DND-41 (cell line): ENCODE data around the gene MRFAP1.

Source experiments
- ATAC-seq: fragments of 200-7000 bp; cut with Tn5 transposase; 3 replicates; pipeline ENCODE4 v1.9.1; 2021; ENCODE audit warnings: low read depth; ENCODE audit not compliant: insufficient read depth
- DNase-seq: peaks from one replicate; pipeline ENCODE4 v3.0.0-alpha.2; 2020
- H2AFZ ChIP-seq: 2 replicates; pipeline ENCODE4 v1.6.0; 2012; ENCODE audit warnings: low read depth, low read length
- H3K27ac ChIP-seq: 2 replicates; pipeline ENCODE4 v1.5.1; 2012; ENCODE audit warnings: low read length, inconsistent platforms
- H3K27me3 ChIP-seq: fragments of 200-600 bp; sonication (generic); 2 replicates; pipeline ENCODE4 v1.6.0; 2012; ENCODE audit warnings: low read length, mild to moderate bottlenecking, inconsistent platforms; ENCODE audit not compliant: insufficient read depth, poor library complexity
- H3K36me3 ChIP-seq: 2 replicates; pipeline ENCODE4 v1.5.1; 2012; ENCODE audit warnings: low read length, inconsistent platforms; ENCODE audit not compliant: insufficient read depth
- H3K4me1 ChIP-seq: 2 replicates; pipeline ENCODE4 v1.5.1; 2012; ENCODE audit warnings: mild to moderate bottlenecking, low read length; ENCODE audit not compliant: insufficient read depth
- H3K4me2 ChIP-seq: 2 replicates; pipeline ENCODE4 v1.6.0; 2012; ENCODE audit warnings: mild to moderate bottlenecking, moderate library complexity, low read length, inconsistent platforms; ENCODE audit not compliant: insufficient read depth
- H3K4me3 ChIP-seq, 2 experiments: fragments of 200-600 bp in 1 of 2; shearing (Covaris generic) in 1 of 2; 2 replicates each; pipeline ENCODE4 v1.5.1; 2012 to 2016; ENCODE audit warnings: inconsistent platforms in 2 of 2, low read length in 2 of 2, mild to moderate bottlenecking in 2 of 2, low read depth in 1 of 2, moderate library complexity in 1 of 2
- H3K79me2 ChIP-seq: 2 replicates; pipeline ENCODE4 v1.6.0; 2012; ENCODE audit warnings: low read length, inconsistent platforms; ENCODE audit not compliant: insufficient read depth
- H3K9ac ChIP-seq: 2 replicates; pipeline ENCODE4 v1.6.0; 2012; ENCODE audit warnings: low read depth, mild to moderate bottlenecking, inconsistent platforms, low read length, moderate library complexity
- H3K9me3 ChIP-seq: 2 replicates; pipeline ENCODE4 v1.5.1; 2012; ENCODE audit warnings: low read length, moderate library complexity, mild to moderate bottlenecking, inconsistent platforms; ENCODE audit not compliant: insufficient read depth, severe bottlenecking
- H4K20me1 ChIP-seq: 2 replicates; pipeline ENCODE4 v1.6.0; 2012; ENCODE audit warnings: low read length; ENCODE audit not compliant: insufficient read depth
- EZH2 ChIP-seq: IDR thresholded peaks from 3 replicates; pipeline ENCODE4 v1.6.1; 2012; ENCODE audit warnings: borderline replicate concordance, low read depth, mild to moderate bottlenecking, moderate library complexity, low read length, inconsistent platforms; ENCODE audit not compliant: severe bottlenecking
- TF ChIP-seq, protein P1 (sequence below): IDR thresholded peaks from 2 replicates; pipeline ENCODE4 v1.5.1; 2012; ENCODE audit warnings: borderline replicate concordance, low read length, moderate library complexity, mild to moderate bottlenecking; ENCODE audit not compliant: poor library complexity, severe bottlenecking; ENCODE audit errors: extremely low read depth

The MRFAP1 gene

DNA sequence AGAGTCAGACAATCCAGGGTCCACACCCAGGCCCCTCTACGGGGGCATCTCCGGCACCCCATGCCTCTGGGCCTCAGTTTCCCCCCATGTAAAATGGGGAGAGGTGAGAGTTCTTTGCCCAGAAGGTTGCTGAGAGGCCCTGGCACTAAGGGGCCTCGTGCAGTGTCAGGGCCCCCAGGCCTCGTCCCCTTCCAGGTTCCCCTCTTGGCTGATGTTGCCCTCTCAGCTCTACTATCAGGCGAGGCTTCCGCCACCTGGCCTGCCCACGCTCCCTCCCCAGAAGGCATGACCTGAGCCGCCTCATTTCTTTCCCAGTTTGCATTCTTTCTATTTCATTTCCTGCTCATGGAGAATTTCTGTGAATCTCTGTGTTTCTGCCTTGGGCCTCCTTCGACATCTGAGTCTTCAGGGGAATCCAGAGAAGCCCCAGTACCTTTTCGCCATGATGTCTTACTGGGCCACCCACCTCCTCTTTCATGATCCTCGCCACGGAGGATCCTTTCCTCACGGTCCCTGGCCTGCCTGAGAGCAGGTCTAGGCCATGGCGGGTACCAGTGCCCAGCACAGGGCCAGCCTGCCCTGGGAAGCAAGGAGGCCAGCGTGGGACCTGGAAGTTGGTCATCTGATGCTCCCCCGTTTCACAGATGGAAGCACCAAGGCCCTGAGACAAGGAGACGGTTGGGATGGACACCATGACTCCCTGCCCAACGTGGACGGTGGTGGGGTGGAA lies 21.9 kb upstream of the MRFAP1 start:
- Histone ChIP-seq H2AFZ (no peak overlapping the region), H3K4me1 (no peaks in the 10 kb centered on the region), H3K27me3 (no peaks in the 10 kb centered on the region), H3K79me2 (peaks cover 3% of the 10 kb centered on the region; the same call in 1 of the 2 replicates), H3K4me2 (no peak overlapping the region), H3K27ac (no peak overlapping the region), H3K4me3 (no peak overlapping the region), H4K20me1 (peaks cover 11% of the 10 kb centered on the region), H3K9me3 (no peaks in the 10 kb centered on the region), H3K9ac (no peak overlapping the region), H3K36me3 (peaks cover 58% of the 10 kb centered on the region)
- TF ChIP-seq, protein P1, sequence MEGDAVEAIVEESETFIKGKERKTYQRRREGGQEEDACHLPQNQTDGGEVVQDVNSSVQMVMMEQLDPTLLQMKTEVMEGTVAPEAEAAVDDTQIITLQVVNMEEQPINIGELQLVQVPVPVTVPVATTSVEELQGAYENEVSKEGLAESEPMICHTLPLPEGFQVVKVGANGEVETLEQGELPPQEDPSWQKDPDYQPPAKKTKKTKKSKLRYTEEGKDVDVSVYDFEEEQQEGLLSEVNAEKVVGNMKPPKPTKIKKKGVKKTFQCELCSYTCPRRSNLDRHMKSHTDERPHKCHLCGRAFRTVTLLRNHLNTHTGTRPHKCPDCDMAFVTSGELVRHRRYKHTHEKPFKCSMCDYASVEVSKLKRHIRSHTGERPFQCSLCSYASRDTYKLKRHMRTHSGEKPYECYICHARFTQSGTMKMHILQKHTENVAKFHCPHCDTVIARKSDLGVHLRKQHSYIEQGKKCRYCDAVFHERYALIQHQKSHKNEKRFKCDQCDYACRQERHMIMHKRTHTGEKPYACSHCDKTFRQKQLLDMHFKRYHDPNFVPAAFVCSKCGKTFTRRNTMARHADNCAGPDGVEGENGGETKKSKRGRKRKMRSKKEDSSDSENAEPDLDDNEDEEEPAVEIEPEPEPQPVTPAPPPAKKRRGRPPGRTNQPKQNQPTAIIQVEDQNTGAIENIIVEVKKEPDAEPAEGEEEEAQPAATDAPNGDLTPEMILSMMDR, result no peak
- TF ChIP-seq EZH2, result no peak
- no peak for ATAC-seq
- DNase-seq, result no peak

DNA sequence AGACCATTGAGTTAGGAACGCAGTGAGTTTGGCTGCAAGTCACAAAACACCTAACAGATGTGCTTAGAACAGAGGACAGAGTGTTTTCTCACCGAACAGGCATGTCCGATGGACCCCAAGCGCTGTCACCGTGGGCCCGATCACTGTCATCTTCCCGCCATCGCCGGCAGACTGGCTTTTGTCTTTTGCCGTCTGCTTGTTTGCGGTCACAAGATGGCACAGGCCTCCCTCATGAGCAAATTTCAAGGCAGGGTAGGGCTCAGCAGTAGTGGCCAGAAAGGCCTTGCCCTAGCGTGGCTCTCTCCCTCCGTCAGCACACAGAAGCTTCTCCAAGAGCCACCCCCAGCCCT lies 21.4 kb upstream of the MRFAP1 start:
- Histone ChIP-seq H3K27ac (no peak overlapping the region), H3K4me3 (no peak overlapping the region), H3K79me2 (peaks cover 3% of the 10 kb centered on the region; the same call in 1 of the 2 replicates), H3K4me1 (no peaks in the 10 kb centered on the region), H4K20me1 (peaks cover 11% of the 10 kb centered on the region), H2AFZ (no peak overlapping the region), H3K9me3 (no peaks in the 10 kb centered on the region), H3K27me3 (no peaks in the 10 kb centered on the region), H3K36me3 (peaks cover 58% of the 10 kb centered on the region), H3K9ac (no peak overlapping the region), H3K4me2 (no peak overlapping the region)
- no peak for ATAC-seq
- TF ChIP-seq, protein P1, result no peak
- TF ChIP-seq EZH2, result no peak
- DNase-seq, result no peak

- H3K4me2 ChIP-seq, result no peak overlapping the region
- no peak for DNase-seq
- H3K4me3 ChIP-seq, result no peak overlapping the region
- H2AFZ ChIP-seq, result no peak overlapping the region
- H3K27me3 ChIP-seq, result no peaks in the 10 kb centered on the region
- H3K79me2 ChIP-seq, result peaks cover 3% of the 10 kb centered on the region; the same call in 1 of the 2 replicates
- no peaks in the 10 kb centered on the region for H3K4me1 ChIP-seq
- H3K9me3 ChIP-seq, result no peaks in the 10 kb centered on the region
- no peak overlapping the region for H3K27ac ChIP-seq
- ATAC-seq, result no peak
- TF ChIP-seq, protein P1, result no peak
- no peak for TF ChIP-seq EZH2
- H4K20me1 ChIP-seq, result peaks cover 11% of the 10 kb centered on the region
- H3K36me3 ChIP-seq, result peaks cover 53% of the 10 kb centered on the region
- no peak overlapping the region for H3K9ac ChIP-seq
Measured at GRCh38 chr4:6619466-6620255, 20.8 kb upstream of the MRFAP1 start.
